RWPE1 (cell line): ENCODE data around the gene ZNF689.

Source experiments
- CTCF ChIA-PET: fragments of 350-600 bp; sonication (Branson Sonifier 250); formaldehyde crosslinking; extraction: SDS; loops from one replicate; lab custom pipeline; 2021; lab: Yijun Ruan, JAX
- POLR2A ChIA-PET: fragments of 400-600 bp; formaldehyde crosslinking; extraction: SDS; loops from one replicate; lab custom pipeline; 2020; ENCODE audit warnings: antibody characterized with exemption; ENCODE audit not compliant: low non-redundant PET; lab: Yijun Ruan, JAX
- DNase-seq: peaks from one replicate; pipeline ENCODE4 v3.0.0; 2012; ENCODE audit warnings: low spot score
- H3K27ac ChIP-seq: fragments of 450-650 bp; 2 replicates; pipeline ENCODE4 v1.5.1; 2017
- CTCF ChIP-seq: fragments of 450-650 bp; conservative IDR thresholded peaks from 2 replicates; pipeline ENCODE4 v1.5.1; 2017; ENCODE audit warnings: low read depth, mild to moderate bottlenecking

The ZNF689 gene

GRCh38 chr16:30567160-30567990 is 42.8 kb downstream of the ZNF689 start:
- CTCF ChIA-PET: no interaction called here
- peak overlapping the region; percentile 95 for H3K27ac ChIP-seq
- peak; percentile 25 for DNase-seq
- no peak for TF ChIP-seq CTCF
- POLR2A ChIA-PET: interaction anchor here (0.6 kb wide), 2 partner anchors 122 to 431 kb away, joined by 3 read pairs; no protein-coding TSS in a partner anchor

GRCh38 chr16:30566531-30566930 is 43.7 kb downstream of the ZNF689 start:
- CTCF ChIA-PET: no interaction called here
- no peak for TF ChIP-seq CTCF
- no peak for DNase-seq
- POLR2A ChIA-PET: no interaction called here
- peak overlapping the region; percentile 95 for H3K27ac ChIP-seq

- ChIA-PET POLR2A (no interaction called here), CTCF (interaction anchor here (0.6 kb wide), 1 partner anchor 19 kb away, joined by 4 read pairs; no protein-coding TSS in a partner anchor)
- H3K27ac ChIP-seq: peak overlapping the region; percentile 95
- TF ChIP-seq CTCF: no peak
- no peak for DNase-seq
Observed at GRCh38 chr16:30565984-30566383, 44.2 kb downstream of the ZNF689 start.

- ChIA-PET CTCF (interaction anchor here (0.6 kb wide), 1 partner anchor 19 kb away, joined by 4 read pairs; no protein-coding TSS in a partner anchor), POLR2A (no interaction called here)
- no peak for TF ChIP-seq CTCF
- no peak for DNase-seq
- peak overlapping the region; percentile 95 for H3K27ac ChIP-seq
Observed at GRCh38 chr16:30565526-30565925, 44.7 kb downstream of the ZNF689 start.

- no peak overlapping the region for H3K27ac ChIP-seq
- no peak for TF ChIP-seq CTCF
- DNase-seq: no peak
- CTCF ChIA-PET: no interaction called here
- POLR2A ChIA-PET: interaction anchor here (0.7 kb wide), 1 partner anchor 132 kb away, joined by 10 read pairs; no protein-coding TSS in a partner anchor
Observed at GRCh38 chr16:30562021-30562420, 48.2 kb downstream of the ZNF689 start.

- ChIA-PET CTCF (interaction anchor here (0.6 kb wide), 2 partner anchors 17 to 46 kb away, joined by 3 to 4 read pairs; no protein-coding TSS in a partner anchor), POLR2A (no interaction called here)
- DNase-seq: no peak
- TF ChIP-seq CTCF: no peak
- H3K27ac ChIP-seq: peak overlapping the region; percentile 13; the same call in 1 of the 2 replicates
Observed at GRCh38 chr16:30561089-30561816, 48.9 kb downstream of the ZNF689 start.
